HG03439 (cell line): ENCODE data around the gene A2ML1.
"Not testable (repeated sequence)": the region's sequence is repeated elsewhere in the genome, so short reads cannot be mapped to it uniquely, and the experiment has no call there.

ENCODE experiments used
- ATAC-seq: cut with Tn5 transposase; IDR thresholded peaks from one replicate; pipeline ENCODE4 v1.9.1; 2021; ENCODE audit warnings: mild to moderate bottlenecking, moderate library complexity; ENCODE audit not compliant: unreplicated experiment

The A2ML1 gene

DNA sequence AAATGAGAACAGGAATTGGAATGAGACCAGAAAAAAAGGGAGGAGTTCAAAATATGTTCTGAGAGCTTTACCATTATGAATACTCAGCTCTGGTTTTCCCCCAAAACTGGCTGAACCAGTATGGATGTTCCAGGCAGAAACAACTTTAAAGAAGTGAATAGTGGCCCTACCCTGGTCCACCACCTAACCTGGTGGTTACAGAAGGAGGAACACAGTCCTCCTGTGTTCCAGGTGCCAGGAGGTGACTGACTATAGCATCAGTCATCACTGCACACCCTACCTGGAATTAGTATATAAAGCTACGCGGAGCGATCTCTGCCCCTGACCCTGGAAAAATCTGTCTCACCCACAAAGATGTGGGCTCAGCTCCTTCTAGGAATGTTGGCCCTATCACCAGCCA is at the start of gene A2ML1:
TSS of gene A2ML1 (plus strand) at position 324 of the 400 bp plus-strand sequence. CDS start at position 355, 31 bp downstream.
- no peak for ATAC-seq

DNA sequence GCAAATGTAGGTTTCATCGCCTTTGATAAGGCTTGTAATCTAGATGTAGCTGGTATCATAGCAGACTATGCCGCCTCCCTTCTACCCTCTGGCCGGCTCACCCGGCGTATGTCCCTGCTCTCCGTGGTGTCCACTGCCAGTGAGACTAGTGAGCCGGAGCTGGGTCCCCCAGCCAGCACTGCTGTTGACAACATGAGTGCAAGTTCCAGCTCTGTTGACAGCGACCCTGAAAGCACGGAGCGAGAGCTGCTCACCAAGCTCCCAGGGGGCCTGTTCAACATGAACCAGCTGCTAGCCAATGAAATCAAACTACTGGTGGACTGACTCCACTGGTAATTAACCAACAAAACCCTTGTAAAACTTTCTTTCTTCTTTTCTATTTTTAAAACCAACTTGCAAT is 49.0 kb upstream of the A2ML1 start:
- no peak for ATAC-seq

DNA sequence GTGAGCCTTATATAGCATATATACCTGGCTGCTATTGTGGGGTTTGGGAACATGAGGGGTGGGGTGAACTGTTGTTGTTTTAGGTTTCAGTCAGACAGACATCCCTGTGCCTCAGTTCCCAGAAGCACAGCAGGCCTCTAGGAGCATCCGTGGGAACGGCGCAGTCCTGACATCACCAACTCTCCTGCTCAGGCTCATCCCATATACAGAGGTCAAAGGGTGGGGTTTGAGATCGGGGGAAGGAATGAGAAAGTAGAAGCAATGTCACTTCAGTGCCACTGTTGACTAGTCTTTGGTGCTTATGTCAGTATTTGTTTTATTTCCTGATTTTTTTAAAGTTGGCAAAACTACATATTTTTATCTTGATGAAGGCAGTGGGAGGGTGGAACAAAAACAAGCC is 43.1 kb upstream of the A2ML1 start:
- ATAC-seq, result no peak

DNA sequence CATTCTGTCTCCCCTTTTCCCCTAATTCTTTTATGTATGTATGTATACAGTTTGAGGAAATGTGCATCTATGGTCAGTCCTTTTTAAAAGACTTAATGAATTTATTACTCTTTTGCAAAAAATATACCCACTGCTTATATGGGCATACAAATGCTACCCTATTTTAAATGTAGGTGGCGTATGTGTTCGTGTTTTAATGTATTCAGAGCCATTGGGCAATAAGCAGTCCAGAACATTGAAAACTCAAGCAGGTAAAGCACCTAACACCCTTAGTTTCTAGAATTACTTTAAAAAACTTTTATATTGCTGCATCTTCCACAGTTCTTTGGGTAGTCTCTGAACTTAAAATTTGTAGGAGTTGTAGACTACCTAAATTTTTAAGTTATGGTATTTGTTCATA is 42.6 kb upstream of the A2ML1 start:
- ATAC-seq, result no peak

DNA sequence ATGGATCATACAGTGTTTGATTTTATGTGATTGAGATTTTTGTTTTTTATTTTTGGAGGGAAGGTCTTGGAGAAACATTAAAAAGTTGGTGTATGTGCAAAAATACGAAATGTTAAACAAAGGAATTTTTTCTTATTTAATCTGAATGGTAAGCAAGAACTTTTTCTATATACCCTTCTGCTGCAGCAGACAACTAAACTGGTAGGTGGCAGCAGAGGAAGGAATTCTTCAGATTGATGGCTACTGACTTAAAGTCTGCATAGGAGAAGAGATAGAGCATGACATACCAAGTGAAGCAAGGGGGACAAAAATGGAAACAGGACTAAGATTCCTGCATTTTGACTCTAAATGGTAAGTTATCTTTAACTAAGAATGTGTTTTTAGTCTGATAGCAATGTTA is 42.0 kb upstream of the A2ML1 start:
- ATAC-seq, result no peak

DNA sequence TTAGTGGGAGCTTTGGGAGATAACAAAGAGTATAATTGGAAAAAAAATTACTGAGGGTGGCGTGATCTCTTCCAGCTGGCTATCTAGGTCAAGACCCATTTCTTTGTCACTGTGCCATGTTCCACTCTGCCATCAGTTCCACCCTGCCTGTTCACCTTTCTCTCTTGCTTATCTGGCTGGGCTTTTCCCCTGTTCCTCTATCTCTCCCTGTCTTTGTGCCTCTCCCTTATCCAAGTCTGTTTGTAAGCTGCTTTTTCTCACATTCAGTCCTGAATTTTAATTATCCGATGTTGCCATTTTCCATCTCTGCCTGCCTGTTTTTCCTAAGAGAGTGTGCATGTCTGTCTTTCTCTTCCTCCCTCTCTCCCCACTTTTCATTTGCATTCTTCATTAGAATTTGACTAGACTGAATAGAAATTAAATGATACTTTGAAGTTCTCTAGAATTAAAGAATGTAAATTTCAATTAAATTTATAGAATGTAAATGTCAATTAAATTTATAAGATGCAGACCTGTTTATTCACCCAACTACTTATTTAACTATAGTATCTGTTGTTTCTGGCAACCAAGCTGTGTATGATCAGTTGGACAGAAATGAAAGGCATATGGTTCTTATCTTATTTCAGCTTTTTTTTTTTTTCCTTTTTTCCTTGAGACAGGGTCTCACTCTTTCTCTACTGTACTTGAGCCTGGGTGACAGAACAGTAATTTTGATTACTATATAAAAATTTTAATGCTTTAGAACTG is 40.9 kb upstream of the A2ML1 start:
- no peak for ATAC-seq

DNA sequence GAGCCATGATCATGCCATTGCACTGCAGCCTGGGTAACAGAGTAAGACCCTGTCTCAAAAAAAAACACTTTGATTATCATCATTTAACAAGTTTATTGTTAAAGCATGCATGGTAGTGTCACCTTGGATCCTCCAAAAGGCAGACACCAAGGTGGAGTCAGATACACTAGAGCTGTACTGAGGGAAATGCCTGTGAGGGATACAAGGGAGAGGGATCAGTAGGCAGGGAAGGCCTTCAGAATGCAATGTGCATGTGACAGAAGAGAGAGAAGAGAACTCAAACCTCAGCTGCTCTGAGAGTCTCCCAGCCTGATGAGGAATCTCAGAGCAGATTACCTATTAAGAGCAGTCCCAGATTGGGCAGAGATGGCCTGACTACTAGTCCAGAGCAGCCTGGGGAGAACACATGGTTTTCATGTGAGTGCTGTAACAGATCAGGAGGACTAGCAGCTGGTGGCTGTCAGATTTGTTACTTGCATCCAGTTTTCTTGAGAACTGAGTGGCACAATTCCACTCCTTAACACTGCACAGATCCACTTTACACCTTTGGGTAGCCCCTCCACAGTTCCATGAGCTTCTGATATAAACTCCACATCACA is 38.0 kb upstream of the A2ML1 start:
- ATAC-seq, result no peak

DNA sequence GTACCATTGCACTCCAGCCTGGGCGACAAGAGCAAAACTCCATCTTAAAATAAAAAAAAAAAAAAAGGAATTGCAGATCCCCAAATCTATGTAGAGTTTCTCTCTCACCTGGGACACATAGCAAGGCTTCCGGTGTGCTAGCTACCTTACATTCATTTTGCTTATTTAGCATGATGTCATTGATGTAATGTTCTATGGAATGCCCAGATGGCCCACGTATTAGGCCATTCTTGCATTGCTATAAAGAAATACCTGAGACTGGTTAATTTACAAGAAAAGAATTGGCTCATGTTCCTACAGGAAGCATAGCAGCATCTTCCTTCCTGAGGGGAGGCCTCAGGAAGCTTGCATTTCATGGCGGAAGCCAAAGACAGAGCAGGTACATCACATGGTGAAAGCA is 36.9 kb upstream of the A2ML1 start:
- no peak for ATAC-seq

DNA sequence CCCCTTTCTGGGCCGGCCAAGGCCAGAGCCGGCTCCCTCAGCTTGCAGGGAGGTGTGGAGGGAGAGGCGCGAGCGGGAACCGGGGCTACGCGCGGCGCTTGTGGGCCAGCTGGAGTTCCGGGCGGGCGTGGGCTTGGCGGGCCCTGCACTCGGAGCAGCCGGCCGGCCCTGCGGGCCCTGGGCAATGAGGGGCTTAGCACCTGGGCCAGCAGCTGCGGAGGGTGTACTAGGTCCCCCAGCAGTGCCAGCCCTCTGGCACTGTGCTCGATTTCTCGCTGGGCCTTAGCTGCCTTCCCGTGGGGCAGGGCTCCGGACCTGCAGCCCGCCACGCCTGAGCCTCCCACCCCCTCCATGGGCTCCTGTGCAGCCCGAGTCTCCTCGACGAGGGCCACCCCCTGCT is 35.2 kb upstream of the A2ML1 start:
- ATAC-seq, result not testable (repeated sequence)

DNA sequence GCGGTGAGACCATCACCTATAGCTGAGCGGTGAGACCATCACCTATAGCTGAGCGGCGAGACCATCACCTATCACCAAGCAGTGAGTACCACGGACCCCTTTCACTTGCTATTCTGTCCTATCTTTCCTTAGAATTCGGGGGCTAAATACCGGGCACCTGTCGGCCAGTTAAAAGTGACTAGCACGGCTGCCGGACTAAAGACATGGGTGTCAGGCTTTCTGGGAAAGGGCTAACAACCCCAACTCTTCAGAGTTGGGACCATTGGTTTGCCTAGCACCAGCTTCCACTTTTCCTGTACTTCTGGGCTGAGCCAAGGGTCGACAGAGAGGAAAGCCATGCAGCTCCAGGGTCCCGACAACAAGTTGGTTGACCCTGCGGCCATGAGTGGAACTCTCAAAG is 33.7 kb upstream of the A2ML1 start:
- ATAC-seq, result not testable (repeated sequence)

DNA sequence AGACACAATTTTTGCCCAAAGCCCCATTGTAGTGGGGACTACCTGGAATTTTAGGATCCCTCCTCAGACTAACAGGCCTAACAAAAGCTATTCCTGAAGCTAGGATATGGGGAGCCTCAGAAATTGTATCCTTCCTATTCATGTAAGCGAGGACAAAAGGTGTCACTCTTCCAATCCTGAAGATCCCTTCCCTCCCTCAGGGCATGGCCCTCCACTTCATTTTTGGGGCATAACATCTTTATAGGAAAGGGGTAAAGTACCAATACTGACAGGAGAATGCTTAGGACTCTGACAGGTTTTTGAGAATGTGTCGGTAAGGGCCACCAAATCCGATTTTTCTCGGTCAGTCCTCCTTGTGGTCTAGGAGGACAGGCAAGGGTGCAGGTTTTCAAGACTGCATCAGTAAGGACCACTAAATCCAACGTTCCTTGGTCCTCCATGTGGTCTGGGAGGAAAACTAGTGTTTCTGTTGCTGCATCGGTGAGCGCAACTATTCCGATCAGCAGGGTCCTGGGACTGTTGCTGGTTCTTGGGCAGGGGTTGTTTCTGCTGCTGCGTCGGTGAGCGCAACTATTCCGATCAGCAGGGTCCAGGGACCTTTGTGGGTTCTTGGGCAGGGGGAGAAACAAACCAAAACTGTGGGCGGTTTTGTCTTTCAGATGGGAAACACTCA is 32.9 kb upstream of the A2ML1 start:
- not testable (repeated sequence) for ATAC-seq

DNA sequence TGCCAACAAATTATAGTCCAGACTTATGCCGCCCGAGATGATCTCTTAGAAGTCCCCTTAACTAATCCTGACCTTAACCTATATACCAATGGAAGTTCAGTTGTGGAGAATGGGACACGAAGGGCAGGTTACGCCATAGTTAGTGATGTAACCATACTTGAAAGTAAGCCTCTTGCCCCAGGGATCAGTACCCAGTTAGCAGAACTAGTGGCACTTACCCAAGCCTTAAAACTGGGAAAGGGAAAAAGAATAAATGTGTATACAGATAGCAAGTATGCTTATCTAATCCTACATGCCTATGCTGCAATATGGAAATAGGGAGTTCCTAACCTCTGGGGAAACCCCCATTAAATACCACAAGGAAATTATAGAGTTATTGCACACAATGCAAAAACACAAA is 29.2 kb upstream of the A2ML1 start:
- ATAC-seq, result not testable (repeated sequence)

DNA sequence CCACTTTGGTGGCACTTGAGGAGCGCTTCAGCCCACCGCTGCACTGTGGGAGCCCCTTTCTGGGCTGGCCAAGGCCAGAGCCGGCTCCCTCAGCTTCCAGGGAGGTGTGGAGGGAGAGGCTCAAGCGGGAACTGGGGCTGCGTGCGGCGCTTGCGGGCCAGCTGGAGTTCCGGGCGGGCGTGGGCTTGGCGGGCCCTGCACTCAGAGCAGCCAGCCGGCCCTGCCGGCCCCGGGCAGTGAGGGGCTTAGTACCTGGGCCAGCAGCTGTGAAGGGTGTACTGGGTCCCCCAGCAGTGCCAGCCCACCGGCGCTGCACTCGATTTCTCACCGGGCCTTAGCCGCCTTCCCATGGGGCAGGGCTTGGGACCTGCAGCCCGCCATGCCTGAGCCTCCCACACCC is 27.8 kb upstream of the A2ML1 start:
- ATAC-seq, result not testable (repeated sequence)

DNA sequence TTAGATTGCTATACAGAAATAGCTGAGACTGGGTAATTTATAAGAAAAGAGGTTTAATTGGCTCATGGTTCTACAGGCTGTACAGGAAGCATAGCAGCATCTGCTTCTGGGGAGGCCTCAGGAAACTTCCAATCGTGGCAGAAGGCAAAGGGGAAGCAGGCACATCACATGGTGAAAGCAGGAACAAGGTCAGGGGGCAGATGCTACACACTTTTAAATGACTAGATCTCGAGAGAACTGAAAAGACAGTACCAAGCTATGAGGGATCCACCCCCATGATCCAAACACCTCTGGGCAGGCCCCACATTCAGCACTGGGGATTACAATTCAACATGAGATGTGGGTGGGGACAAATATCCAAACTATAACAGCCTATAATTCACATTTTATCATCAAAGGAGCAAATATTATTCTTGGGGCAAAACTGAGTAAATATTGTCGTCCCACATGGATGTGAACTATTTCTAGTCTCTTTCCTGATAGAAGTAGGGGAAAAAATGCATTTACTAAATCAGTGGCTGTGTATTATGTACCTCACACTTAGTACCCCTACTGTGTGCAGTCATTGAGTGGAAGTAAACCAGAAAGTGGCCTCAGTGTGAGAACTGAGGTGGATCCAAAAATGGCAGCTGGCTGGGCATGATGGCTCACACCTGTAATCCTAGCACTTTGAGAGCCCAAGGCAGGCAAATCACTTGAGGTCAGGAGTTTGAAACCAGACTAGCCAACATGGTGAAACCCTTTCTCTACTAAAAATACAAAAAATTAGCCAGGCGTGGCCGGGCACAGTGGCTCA is 25.4 kb upstream of the A2ML1 start:
- no peak for ATAC-seq

DNA sequence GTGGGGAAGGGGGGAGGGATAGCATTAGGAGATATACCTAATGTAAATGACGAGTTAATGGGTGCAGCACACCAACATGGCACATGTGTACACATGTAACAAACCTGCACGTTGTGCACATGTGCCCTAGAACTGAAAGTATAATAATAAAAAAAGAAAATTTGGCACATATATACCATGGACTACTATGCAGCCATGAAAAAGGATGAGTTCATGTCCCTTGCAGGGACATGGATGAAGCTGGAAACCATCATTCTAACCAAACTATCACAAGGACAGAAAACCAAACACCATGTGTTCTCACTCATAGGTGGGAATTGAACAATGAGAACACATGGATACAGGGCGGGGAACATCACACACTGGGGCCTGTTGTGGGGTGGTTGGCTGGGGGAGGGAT is 21.2 kb upstream of the A2ML1 start:
- ATAC-seq, result not testable (repeated sequence)

DNA sequence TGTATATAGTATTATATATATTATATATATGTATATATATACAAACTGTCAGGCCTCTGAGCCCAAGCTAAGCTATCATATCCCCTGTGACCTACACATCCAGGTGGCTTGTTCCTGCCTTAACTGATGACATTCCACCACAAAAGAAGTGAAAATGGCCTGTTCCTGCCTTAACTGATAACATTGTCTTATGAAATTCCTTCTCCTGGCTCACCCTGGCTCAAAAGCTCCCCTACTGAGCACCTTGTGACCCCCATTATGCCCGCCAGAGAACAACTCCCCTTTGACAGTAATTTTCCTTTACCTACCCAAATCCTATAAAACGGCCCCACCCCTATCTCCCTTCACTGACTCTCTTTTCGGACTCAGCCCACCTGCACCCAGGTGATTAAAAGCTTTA is 17.6 kb upstream of the A2ML1 start:
- ATAC-seq, result not testable (repeated sequence)

DNA sequence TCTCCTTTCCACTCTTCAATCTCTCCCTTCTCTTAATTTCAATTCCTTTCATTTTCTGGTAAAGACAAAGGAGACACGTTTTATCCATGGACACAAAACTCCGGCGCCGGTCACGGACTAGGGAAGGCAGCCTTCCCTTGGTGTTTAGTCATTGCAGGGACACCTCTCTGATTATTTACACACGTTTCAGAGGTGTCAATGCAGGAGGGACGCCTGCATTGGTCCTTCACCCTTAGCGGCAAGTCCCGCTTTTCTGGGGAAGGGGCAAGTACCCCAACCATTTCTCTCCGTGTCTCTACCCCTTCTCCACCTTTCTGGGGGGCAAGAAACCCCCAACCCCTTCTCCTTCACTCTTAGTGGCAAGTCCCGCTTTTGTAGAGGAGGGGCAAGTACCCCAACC is 16.9 kb upstream of the A2ML1 start:
- ATAC-seq, result not testable (repeated sequence)

DNA sequence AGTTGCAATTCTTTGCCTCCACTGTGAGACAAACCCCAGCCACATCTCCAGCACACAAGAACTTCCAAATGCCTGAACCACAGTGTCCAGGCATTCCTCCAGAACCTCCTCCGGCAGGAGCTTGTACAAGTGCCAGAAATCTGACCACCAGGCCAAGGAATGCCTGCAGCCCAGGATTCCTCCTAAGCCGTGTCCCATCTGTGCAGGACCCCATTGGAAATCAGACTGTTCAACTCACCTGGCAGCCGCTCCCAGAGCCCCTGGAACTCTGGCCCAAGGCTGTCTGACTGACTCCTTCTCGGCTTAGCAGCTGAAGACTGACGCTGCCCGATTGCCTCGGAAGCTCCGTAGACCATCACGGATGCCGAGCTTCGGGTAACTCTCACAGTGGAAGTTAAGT is 15.3 kb upstream of the A2ML1 start:
- ATAC-seq, result not testable (repeated sequence)

DNA sequence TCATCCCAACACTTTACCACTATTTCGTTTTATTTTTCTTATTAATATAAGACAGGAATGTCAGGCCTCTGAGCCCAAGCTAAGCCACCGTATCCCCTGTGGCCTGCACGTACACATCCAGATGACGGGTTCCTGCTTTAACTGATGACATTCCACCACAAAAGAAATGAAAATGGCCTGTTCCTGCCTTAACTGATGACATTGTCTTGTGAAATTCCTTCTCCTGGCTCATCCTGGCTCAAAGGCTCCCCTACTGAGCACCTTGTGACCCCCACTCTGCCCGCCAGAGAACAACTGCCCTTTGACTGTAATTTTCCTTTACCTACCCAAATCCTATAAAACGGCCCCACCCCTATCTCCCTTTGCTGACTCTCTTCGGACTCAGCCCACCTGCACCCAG is 12.3 kb upstream of the A2ML1 start:
- not testable (repeated sequence) for ATAC-seq

DNA sequence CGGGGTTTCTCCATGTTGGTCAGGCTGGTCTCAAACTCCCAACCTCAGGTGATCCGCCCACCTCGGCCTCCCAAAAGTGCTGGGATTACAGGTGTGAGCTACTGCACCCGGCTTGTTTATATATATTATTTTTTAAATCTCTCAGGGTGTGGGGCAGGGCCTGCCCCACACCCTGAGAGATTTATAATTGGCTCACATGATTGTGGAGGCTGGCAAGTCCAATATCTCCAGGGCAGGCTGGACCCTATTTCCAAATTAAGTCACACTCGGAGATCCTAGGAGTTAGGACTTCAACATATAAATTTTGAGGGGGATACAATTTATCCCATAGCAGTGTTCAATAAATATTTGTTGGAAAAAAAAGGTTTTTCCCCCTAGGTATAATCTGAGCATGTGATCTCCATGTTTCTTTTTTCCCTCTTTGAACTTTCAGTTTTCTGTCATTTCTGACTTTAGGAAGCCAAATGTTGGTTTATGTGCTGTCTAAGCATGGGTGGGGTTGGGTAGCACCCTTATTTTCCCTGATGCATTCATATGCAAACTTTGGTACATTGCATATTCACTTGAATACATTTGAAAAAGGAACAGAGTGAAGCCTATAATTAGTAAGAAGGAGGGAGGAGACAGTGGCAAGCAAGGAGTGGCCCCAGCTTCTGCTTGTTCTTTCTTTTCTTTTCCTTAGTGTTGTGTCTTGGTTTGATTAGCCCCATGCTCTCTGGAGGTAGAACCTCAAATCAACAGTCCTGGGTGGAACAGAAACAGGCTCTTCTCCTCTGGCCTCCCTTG is 8.7 kb upstream of the A2ML1 start:
- no peak for ATAC-seq
